SW 1271 (cell line): ENCODE measurements around the gene PAPPA.
A peak's percentile ranks its signal among the peaks of the same experiment; 100 is the strongest.

ENCODE experiments used
- DNase-seq, 2 experiments: peaks; one replicate each; lab custom pipeline; 2025; lab: John Stamatoyannopoulos, UW

Gene PAPPA

GRCh38 chr9:116153765-116154333 is at the start of gene PAPPA:
TSS of gene PAPPA (plus strand) at chr9:116153791. CDS start at chr9:116154173, 382 bp downstream.
- no peak for DNase-seq

- DNase-seq, result no peak
These were observed 49.4 kb upstream of the PAPPA start for GRCh38 chr9:116103976-116104820.

- peak in 1 of 2 experiments; percentile 13 for DNase-seq
These were observed 41.4 kb upstream of the PAPPA start for GRCh38 chr9:116112236-116112635.

GRCh38 chr9:116115761-116116353 is 37.7 kb upstream of the PAPPA start:
- no peak for DNase-seq

GRCh38 chr9:116116393-116116792 is 37.2 kb upstream of the PAPPA start:
- no peak for DNase-seq

- no peak for DNase-seq
These were observed 30.4 kb upstream of the PAPPA start for GRCh38 chr9:116123171-116123570.

- DNase-seq, result no peak
These were observed 29.0 kb upstream of the PAPPA start for GRCh38 chr9:116124472-116125040.

GRCh38 chr9:116133163-116133562 is 20.4 kb upstream of the PAPPA start:
- no peak for DNase-seq

GRCh38 chr9:116134975-116135374 is 18.6 kb upstream of the PAPPA start:
- no peak for DNase-seq

GRCh38 chr9:116137010-116137409 is 16.6 kb upstream of the PAPPA start:
- DNase-seq, result no peak

GRCh38 chr9:116137581-116137980 is 16.0 kb upstream of the PAPPA start:
- DNase-seq, result no peak

GRCh38 chr9:116141864-116142561 is 11.6 kb upstream of the PAPPA start:
- no peak for DNase-seq

- no peak for DNase-seq
These were observed 10.7 kb upstream of the PAPPA start for GRCh38 chr9:116142706-116143492.

- no peak for DNase-seq
These were observed 9.6 kb upstream of the PAPPA start for GRCh38 chr9:116144038-116144437.

- DNase-seq, result no peak
These were observed 9.0 kb upstream of the PAPPA start for GRCh38 chr9:116144555-116144954.

- no peak for DNase-seq
These were observed 8.6 kb upstream of the PAPPA start for GRCh38 chr9:116145036-116145435.

- DNase-seq, result no peak
These were observed 5.8 kb upstream of the PAPPA start for GRCh38 chr9:116147821-116148220.

GRCh38 chr9:116149844-116150243 is 3.7 kb upstream of the PAPPA start:
- no peak for DNase-seq

GRCh38 chr9:116151199-116151598 is 2.4 kb upstream of the PAPPA start:
- no peak for DNase-seq

- no peak for DNase-seq
These were observed 1.6 kb upstream of the PAPPA start for GRCh38 chr9:116151966-116152381.

- peak; percentile 2 to 49 for DNase-seq
These were observed 1.2 kb upstream of the PAPPA start for GRCh38 chr9:116152390-116152789.
